Prostate gland (tissue), 2 donors: Measurements from ENCODE around the gene STRAP.

ENCODE experiments used
- POLR2A ChIP-seq: fragments of 450-650 bp; IDR thresholded peaks from one replicate; pipeline ENCODE4 v1.6.1; 2016; ENCODE audit warnings: antibody characterized with exemption, mild to moderate bottlenecking
- POLR2AphosphoS5 ChIP-seq: sonication (generic); formaldehyde crosslinking; IDR thresholded peaks from one replicate; pipeline ENCODE4 v1.6.1; 2017; ENCODE audit warnings: antibody characterized with exemption
- TF ChIP-seq, protein P1 (sequence below), 4 experiments: fragments of 200-600 bp in 2 of 4; fragments of 450-650 bp in 2 of 4; sonication (generic) in 2 of 4; IDR thresholded peaks; 1 replicate in 3 of 4; 2 replicates in 1 of 4; pipeline ENCODE4 v1.5.1; 2016 to 2019; ENCODE audit warnings: antibody characterized with exemption in 4 of 4, mild to moderate bottlenecking in 2 of 4, moderate library complexity in 2 of 4

DNA sequence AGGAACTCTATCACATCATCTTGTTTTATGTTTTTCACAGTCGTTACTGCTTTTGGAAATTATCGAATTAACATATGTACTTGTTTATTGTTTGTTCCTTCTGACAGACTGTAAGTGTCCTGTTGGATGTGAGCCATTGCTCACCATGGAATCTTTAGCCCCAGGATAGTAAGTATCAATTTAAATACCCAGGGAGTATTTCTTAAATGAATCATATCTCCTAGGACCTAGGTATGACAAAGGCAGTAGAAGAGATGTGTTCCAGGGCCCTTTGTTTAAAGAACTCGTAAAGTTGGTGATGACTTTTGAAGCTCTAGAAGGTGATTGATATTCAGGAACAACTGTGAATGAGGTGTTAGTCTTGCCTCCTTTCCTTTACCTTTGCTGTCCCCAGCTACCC, 30.3 kb upstream of the STRAP start:
- TF ChIP-seq POLR2A (no peak), POLR2AphosphoS5 (no peak)
- TF ChIP-seq, protein P1, sequence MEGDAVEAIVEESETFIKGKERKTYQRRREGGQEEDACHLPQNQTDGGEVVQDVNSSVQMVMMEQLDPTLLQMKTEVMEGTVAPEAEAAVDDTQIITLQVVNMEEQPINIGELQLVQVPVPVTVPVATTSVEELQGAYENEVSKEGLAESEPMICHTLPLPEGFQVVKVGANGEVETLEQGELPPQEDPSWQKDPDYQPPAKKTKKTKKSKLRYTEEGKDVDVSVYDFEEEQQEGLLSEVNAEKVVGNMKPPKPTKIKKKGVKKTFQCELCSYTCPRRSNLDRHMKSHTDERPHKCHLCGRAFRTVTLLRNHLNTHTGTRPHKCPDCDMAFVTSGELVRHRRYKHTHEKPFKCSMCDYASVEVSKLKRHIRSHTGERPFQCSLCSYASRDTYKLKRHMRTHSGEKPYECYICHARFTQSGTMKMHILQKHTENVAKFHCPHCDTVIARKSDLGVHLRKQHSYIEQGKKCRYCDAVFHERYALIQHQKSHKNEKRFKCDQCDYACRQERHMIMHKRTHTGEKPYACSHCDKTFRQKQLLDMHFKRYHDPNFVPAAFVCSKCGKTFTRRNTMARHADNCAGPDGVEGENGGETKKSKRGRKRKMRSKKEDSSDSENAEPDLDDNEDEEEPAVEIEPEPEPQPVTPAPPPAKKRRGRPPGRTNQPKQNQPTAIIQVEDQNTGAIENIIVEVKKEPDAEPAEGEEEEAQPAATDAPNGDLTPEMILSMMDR (IDR thresholded peaks at IDR 0.05), result no peak
